SK-N-SH (cell line): ENCODE measurements around the gene PLCB1. TPM values are rescaled to one million over a fixed set of nuclear protein-coding genes. Genes with fewer than 3 reads are reported as not detected.

Experiments
- CTCF ChIA-PET: fragments of 300-600, 350-600 bp; formaldehyde crosslinking; extraction: SDS; loops from one replicate; lab custom pipeline; 2021; lab: Yijun Ruan, JAX
- POLR2A ChIA-PET: fragments of 350-600 bp; sonication (Branson Sonifier 250); formaldehyde crosslinking; extraction: SDS; loops from one replicate; lab custom pipeline; 2020; ENCODE audit warnings: antibody characterized with exemption, inconsistent platforms; lab: Yijun Ruan, JAX
- DNase-seq: peaks from one replicate; pipeline ENCODE4 v3.0.0; 2012
- H2AFZ ChIP-seq: fragments of 200-600 bp; sonication (generic); 2 replicates; pipeline ENCODE4 v1.8.1; 2016; ENCODE audit warnings: antibody characterized with exemption, mild to moderate bottlenecking, low read depth
- H3F3A ChIP-seq: fragments of 200-600 bp; sonication (generic); replicated peaks from 2 replicates; pipeline ENCODE3; 2016; ENCODE audit warnings: antibody characterized with exemption, mild to moderate bottlenecking; ENCODE audit not compliant: insufficient read depth
- H3K27ac ChIP-seq, 2 experiments: fragments of 200-500 bp in 1 of 2; fragments of 200-600 bp in 1 of 2; sonication (Bioruptor generic) in 1 of 2; sonication (generic), shearing (Covaris generic) in 1 of 2; 2 replicates each; pipeline versions ENCODE4 v1.5.1 to v1.6.1; 2014 to 2016; ENCODE audit warnings: low read depth in 2 of 2, inconsistent platforms in 1 of 2, low read length in 1 of 2, mild to moderate bottlenecking in 1 of 2, mixed read lengths in 1 of 2
- H3K27me3 ChIP-seq: fragments of 200-600 bp; sonication (generic), shearing (Covaris generic); 2 replicates; pipeline ENCODE4 v1.6.1; 2016; ENCODE audit warnings: mixed run types; ENCODE audit not compliant: insufficient read depth
- H3K36me3 ChIP-seq, 2 experiments: fragments of 200-500 bp in 1 of 2; fragments of 200-600 bp in 1 of 2; sonication (Bioruptor generic) in 1 of 2; sonication (generic) in 1 of 2; replicated peaks in 1 of 2; 2 replicates each; pipeline versions ENCODE3 to v1.5.1; 2014 to 2016; ENCODE audit warnings: low read length in 1 of 2, mild to moderate bottlenecking in 1 of 2; ENCODE audit not compliant: insufficient read depth in 2 of 2, control insufficient read depth in 1 of 2
- H3K4me1 ChIP-seq, 2 experiments: fragments of 200-500 bp in 1 of 2; fragments of 200-600 bp in 1 of 2; sonication (Bioruptor generic) in 1 of 2; sonication (generic), shearing (Covaris generic) in 1 of 2; 2 replicates each; pipeline versions ENCODE4 v1.5.1 to v1.6.1; 2014 to 2016; ENCODE audit warnings: low read depth in 1 of 2, low read length in 1 of 2, mixed run types in 1 of 2; ENCODE audit not compliant: insufficient read depth in 2 of 2, control insufficient read depth in 1 of 2
- H3K4me2 ChIP-seq: fragments of 200-600 bp; sonication (generic), shearing (Covaris generic); 2 replicates; pipeline ENCODE4 v1.6.1; 2017; ENCODE audit warnings: mixed run types
- H3K4me3 ChIP-seq, 2 experiments: fragments of 200-500 bp in 1 of 2; fragments of 200-600 bp in 1 of 2; sonication (Bioruptor generic) in 1 of 2; sonication (generic), shearing (Covaris generic) in 1 of 2; 2 replicates each; pipeline versions ENCODE4 v1.5.1 to v1.8.1; 2014 to 2016; ENCODE audit warnings: low read depth in 2 of 2, inconsistent platforms in 1 of 2, low read length in 1 of 2, mild to moderate bottlenecking in 1 of 2, mixed read lengths in 1 of 2, moderate library complexity in 1 of 2
- H3K79me2 ChIP-seq: fragments of 200-600 bp; sonication (generic); 2 replicates; pipeline ENCODE4 v1.8.1; 2017; ENCODE audit warnings: mild to moderate bottlenecking; ENCODE audit not compliant: insufficient read depth
- H3K9ac ChIP-seq: fragments of 200-600 bp; sonication (generic); 2 replicates; pipeline ENCODE4 v1.6.1; 2017; ENCODE audit warnings: mixed run types
- H3K9me2 ChIP-seq: fragments of 200-600 bp; sonication (generic); 2 replicates; pipeline ENCODE4 v1.6.1; 2017; ENCODE audit warnings: mixed run types
- H3K9me3 ChIP-seq: fragments of 200-600 bp; sonication (generic); 2 replicates; pipeline ENCODE4 v1.6.1; 2017; ENCODE audit warnings: mixed run types, mild to moderate bottlenecking, moderate library complexity
- H4K20me1 ChIP-seq: fragments of 200-600 bp; sonication (generic); 2 replicates; pipeline ENCODE4 v1.6.1; 2017; ENCODE audit warnings: mild to moderate bottlenecking, mixed run types; ENCODE audit not compliant: insufficient read depth
- EP300 ChIP-seq, 2 experiments: IDR thresholded peaks; 2 replicates each; pipeline versions ENCODE4 v1.4.0 to v1.6.1; 2012; ENCODE audit warnings: borderline replicate concordance in 1 of 2, low read depth in 1 of 2, low read length in 1 of 2
- EZH2phosphoT487 ChIP-seq: fragments of 200-600 bp; sonication (generic); IDR thresholded peaks from 2 replicates; pipeline ENCODE4 v1.6.1; 2017; ENCODE audit warnings: low read depth, mixed run types, mild to moderate bottlenecking, antibody characterized with exemption, moderate library complexity, borderline replicate concordance
- FOSL2 ChIP-seq: IDR thresholded peaks from 2 replicates; pipeline ENCODE4 v1.4.0; 2012; ENCODE audit warnings: low read depth, mild to moderate bottlenecking, moderate library complexity, borderline replicate concordance
- IRF3 ChIP-seq: fragments of 150-350 bp; IDR thresholded peaks from 2 replicates; pipeline ENCODE4 v1.6.1; 2016; ENCODE audit warnings: mild to moderate bottlenecking, low read depth, low read length
- JUND ChIP-seq: IDR thresholded peaks from 2 replicates; pipeline ENCODE4 v1.4.0; 2012
- MAX ChIP-seq: IDR thresholded peaks from 2 replicates; pipeline ENCODE4 v1.4.0; 2012; ENCODE audit warnings: low read depth
- MEF2A ChIP-seq: IDR thresholded peaks from 2 replicates; pipeline ENCODE4 v1.4.0; 2012; ENCODE audit warnings: low read depth, borderline replicate concordance
- NFIC ChIP-seq: IDR thresholded peaks from 2 replicates; pipeline ENCODE4 v1.4.0; 2012; ENCODE audit warnings: borderline replicate concordance
- NRF1 ChIP-seq: IDR thresholded peaks from 2 replicates; pipeline ENCODE4 v1.6.1; 2012; ENCODE audit warnings: low read depth, mild to moderate bottlenecking, low read length
- PBX3 ChIP-seq: IDR thresholded peaks from 2 replicates; pipeline ENCODE4; 2012
- POLR2AphosphoS5 ChIP-seq: IDR thresholded peaks from 2 replicates; pipeline ENCODE4 v1.6.1; 2012; ENCODE audit warnings: low read depth, low read length
- RAD21 ChIP-seq: IDR thresholded peaks from 2 replicates; pipeline ENCODE4 v1.6.1; 2012; ENCODE audit warnings: mild to moderate bottlenecking, low read length
- RCOR1 ChIP-seq: fragments of 150-350 bp; IDR thresholded peaks from 2 replicates; pipeline ENCODE4 v1.6.1; 2017; ENCODE audit warnings: antibody characterized with exemption, low read length
- SIN3A ChIP-seq: IDR thresholded peaks from 2 replicates; pipeline ENCODE4 v1.6.1; 2012; ENCODE audit warnings: low read depth, mild to moderate bottlenecking, low read length, moderate library complexity, borderline replicate concordance
- SMC3 ChIP-seq: IDR thresholded peaks from 2 replicates; pipeline ENCODE4 v1.6.1; 2012; ENCODE audit warnings: low read depth, low read length, improper control_type of control experiment
- TCF12 ChIP-seq: IDR thresholded peaks from 2 replicates; pipeline ENCODE4 v1.4.0; 2012
- TEAD4 ChIP-seq: IDR thresholded peaks from 2 replicates; pipeline ENCODE4 v1.4.0; 2012; ENCODE audit warnings: mild to moderate bottlenecking, borderline replicate concordance; ENCODE audit not compliant: insufficient read depth
- USF1 ChIP-seq: IDR thresholded peaks from 2 replicates; pipeline ENCODE4 v1.4.0; 2012; ENCODE audit warnings: low read depth, borderline replicate concordance
- WGBS: methylation state at CpG from one replicate; pipeline ENCODE4 v1.1.6; 2017; ENCODE audit warnings: low lambda C conversion rate; 5-methylcytosine and 5-hydroxymethylcytosine counted together
- polyA plus RNA-seq, 3 experiments: library from polyadenylated mRNA; depleted of rRNA; stranded (reverse); fragments of >200 nt; gene quantifications; 2 replicates each; pipeline ENCODE4 v1.2.3, GENCODE V29; 2012

Gene PLCB1
- polyA plus RNA-seq, 1 of the 3 experiments (the other 2 are of a cell fraction), result 10.5 TPM

- Histone ChIP-seq H3K4me1 (peaks cover 3 to 9% of the 10 kb centered on the region in 2 experiments; a peak in 3 of 4 replicates), H3F3A (peaks cover 12% of the 10 kb centered on the region), H3K36me3 (peaks cover 0 to 4% of the 10 kb centered on the region in 2 experiments), H3K4me2 (peak overlapping the region; percentile 3; the same call in 1 of the 2 replicates), H3K27me3 (no peaks in the 10 kb centered on the region), H3K9me3 (no peaks in the 10 kb centered on the region), H4K20me1 (no peaks in the 10 kb centered on the region), H3K9ac (no peak overlapping the region), H3K9me2 (no peaks in the 10 kb centered on the region), H2AFZ (no peak overlapping the region), H3K79me2 (no peaks in the 10 kb centered on the region), H3K4me3 (no peak overlapping the region), H3K27ac (peak overlapping the region; percentile 6 to 29; a peak in 3 of 4 replicates)
- TF ChIP-seq MAX (0 out of 2 replicates have a peak, but pooled peaks have one; percentile 19), SIN3A (no peak), USF1 (no peak), EZH2phosphoT487 (no peak), PBX3 (0 out of 2 replicates have a peak, but pooled peaks have one; percentile 18), JUND (peak; percentile 65), IRF3 (no peak), TCF12 (peak; percentile 65), EP300 (IDR thresholded peaks at IDR 0.05; ENCODE audit: borderline replicate concordance in 1 of 2, low read depth in 1 of 2, low read length in 1 of 2) (0 out of 4 replicates have a peak, but pooled peaks of 1 of the 2 experiments have one; percentile 10), FOSL2 (peak; percentile 79; the same call in 1 of the 2 replicates), NFIC (peak; percentile 60; the same call in 1 of the 2 replicates), POLR2AphosphoS5 (peak; percentile 18; the same call in 1 of the 2 replicates)
- POLR2A ChIA-PET, result no interaction called here
- DNase-seq, result no peak
- 12% methylated on average over 1 of the region's 1 CpG for WGBS
- CTCF ChIA-PET, result no interaction called here
Measured at GRCh38 chr20:8633366-8633765, 501.3 kb downstream of the PLCB1 start.

GRCh38 chr20:8635048-8635572, 503.0 kb downstream of the PLCB1 start:
- Histone ChIP-seq H3K9me2 (no peaks in the 10 kb centered on the region), H2AFZ (no peak overlapping the region), H3K9ac (no peak overlapping the region), H3K4me3 (no peak overlapping the region), H3K4me2 (no peak overlapping the region), H3K9me3 (no peaks in the 10 kb centered on the region), H3K4me1 (peaks cover 9 to 10% of the 10 kb centered on the region in 2 experiments; a peak in 3 of 4 replicates), H3K79me2 (no peaks in the 10 kb centered on the region), H3K27me3 (no peaks in the 10 kb centered on the region), H3K36me3 (no peaks in the 10 kb centered on the region), H3K27ac (no peak overlapping the region), H4K20me1 (no peaks in the 10 kb centered on the region), H3F3A (peaks cover 12% of the 10 kb centered on the region)
- POLR2A ChIA-PET, result no interaction called here
- WGBS, result 87% methylated on average over 4 of the region's 4 CpGs
- DNase-seq, result no peak
- CTCF ChIA-PET, result interaction anchor here (1.4 to 2.1 kb wide), 2 partner anchors 86 to 87 kb away, joined by 5 to 6 read pairs; no protein-coding TSS in a partner anchor
- TF ChIP-seq USF1, result no peak
- TF ChIP-seq RCOR1, result no peak
- TF ChIP-seq IRF3, result no peak
- no peak for TF ChIP-seq RAD21
- TF ChIP-seq TEAD4, result no peak
- TF ChIP-seq SIN3A, result no peak
- TF ChIP-seq MEF2A, result no peak
- no peak for TF ChIP-seq SMC3
- no peak for TF ChIP-seq NRF1
- TF ChIP-seq JUND, result no peak
- TF ChIP-seq NFIC, result no peak
- no peak for TF ChIP-seq PBX3
